Stimulated activated CD4-positive, alpha-beta T cell treated with anti-CD3 and anti-CD28 coated beads, Interleukin-1b, Interleukin-23, amount 100 ng/mL, for 1 hour (primary cell): Measurements from ENCODE around the gene ACBD6.
"Not testable (repeated sequence)": the region's sequence is repeated elsewhere in the genome, so short reads cannot be mapped to it uniquely, and the experiment has no call there.

ENCODE experiments used
- DNase-seq, 2 donors: peaks; one replicate each; pipeline ENCODE4 v3.0.0-alpha.2; 2020; ENCODE audit warnings: low read depth in 2 of 2

ACBD6 gene

DNA sequence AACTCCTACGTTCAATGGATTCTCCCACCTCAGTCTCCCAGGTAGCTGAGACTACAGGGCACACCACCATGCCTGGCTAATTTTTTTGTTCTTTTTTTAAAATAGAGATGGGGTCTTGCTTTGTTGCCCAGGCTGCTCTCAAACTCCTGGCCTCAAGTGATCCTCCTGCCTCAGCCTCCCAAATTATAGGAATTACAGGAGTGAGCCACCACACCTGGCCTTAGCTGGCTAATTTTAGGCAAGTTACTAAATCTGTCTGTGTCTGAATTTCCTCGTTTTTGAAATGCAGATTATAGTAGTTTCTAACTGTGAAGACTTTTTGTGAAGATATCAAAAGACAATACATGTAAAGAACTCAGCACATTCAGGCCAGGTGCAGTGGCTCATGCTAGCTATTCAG lies 13.7 kb downstream of the ACBD6 start:
- DNase-seq, result no peak

DNA sequence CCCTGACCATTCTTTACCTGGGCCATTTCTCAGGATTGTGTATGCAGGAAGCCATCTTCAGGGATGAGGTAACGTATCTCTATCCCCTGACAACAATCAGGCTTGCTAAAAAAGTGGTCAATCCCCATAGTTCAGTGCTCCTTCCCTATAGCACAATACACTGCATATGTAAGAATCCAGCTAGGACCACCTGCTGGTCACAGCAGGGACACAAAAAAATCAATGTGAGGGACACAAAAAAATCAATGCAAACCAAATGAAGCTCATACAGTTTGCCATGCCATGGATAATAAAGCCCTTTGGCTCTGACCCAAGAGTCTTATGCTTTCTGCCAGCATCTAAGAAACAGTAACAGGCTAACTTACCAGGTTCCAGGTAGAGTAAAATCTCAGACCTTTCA lies 16.3 kb downstream of the ACBD6 start:
- DNase-seq, result no peak

DNA sequence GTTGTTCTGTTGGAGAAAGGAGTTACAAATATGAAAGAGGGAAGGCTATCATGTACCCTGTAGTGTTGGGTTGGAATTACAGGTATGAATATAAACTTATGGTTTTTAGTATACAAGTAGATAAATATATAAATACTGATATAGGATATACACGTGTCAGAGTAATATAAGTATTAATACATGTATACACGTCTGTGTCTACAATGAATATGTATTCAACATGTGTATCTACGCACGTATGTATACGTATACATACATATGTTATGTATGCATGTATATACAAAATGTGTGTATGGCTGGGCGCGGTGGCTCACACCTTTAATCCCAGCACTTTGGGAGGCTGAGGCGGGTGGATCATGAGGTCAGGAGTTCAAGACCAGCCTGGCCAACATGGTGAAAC lies 17.9 kb downstream of the ACBD6 start:
- no peak for DNase-seq

DNA sequence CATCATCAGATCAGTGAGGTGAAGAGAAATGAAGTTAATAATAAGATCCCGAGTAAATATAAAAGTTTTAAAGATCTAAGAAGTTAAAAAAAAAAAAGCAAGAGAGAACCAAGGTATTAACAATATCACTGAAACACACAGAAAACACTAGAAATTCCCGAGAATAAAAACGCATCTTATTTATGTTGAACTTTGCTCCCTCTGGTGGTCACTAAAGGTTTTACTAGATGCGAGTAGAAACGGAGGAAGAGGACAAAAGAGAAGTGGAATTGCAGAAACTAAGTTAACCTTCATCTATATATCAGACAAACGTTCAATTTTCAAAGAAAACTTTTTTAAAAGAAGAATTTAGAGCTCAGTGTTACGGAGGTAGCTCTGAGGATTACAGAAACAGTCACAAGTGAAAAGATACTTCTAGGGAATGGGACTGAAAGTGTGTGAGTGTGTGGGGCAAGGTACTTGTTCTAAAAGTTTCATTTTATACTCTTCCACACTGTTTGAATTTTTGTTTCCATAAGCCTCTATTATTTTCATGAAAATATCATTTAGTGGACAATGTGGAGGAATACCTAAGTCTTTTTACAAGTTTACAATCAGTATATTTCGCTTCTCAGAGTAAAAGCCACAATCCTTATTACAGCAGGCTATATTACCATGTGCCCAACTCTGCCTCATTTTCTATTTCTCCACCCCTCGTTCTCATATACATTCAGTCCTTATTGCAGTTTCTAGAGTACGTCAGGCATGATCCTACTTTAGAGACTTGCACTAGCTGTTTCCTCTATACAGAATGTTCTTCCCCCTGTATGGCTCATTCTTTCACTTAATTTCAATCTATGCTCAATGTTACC lies 19.7 kb downstream of the ACBD6 start:
- DNase-seq, result no peak

DNA sequence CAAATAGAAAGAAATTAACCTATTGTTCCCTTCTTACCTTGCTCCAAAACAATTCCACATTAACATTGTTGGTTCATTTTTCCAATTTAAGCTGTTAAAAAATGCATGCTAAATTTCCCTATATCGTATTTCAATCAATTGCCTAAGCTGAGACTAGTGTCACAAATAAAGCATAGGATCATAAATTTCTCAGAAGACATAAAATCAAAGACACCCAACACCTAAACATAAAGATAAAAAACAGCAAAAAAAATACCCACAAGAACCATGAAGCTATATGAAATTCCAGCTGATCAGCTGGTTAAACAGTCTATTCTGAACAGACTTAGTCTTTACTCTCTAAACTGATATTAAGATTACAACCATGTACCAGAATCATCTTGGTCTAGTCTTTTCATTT lies 32.3 kb downstream of the ACBD6 start:
- DNase-seq, result no peak

DNA sequence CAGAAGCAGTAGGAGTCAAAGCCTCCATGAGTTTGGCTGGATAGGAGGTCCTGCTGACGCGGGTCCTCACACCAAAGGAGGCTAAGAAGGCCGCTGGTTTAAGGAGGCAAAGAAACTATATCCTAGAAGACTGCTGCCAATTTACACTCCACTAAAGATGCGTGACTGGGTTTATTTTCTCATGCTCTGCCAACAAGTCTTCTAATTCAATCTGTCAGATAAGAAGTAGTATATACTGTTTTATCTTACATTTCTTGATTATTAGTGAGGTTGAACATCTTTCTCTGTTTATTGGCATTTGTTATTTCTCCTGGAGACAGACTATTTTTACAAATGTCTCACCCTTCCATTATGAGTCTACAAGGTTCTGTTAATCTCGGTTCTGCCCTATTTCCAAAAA lies 34.1 kb downstream of the ACBD6 start:
- no peak for DNase-seq

DNA sequence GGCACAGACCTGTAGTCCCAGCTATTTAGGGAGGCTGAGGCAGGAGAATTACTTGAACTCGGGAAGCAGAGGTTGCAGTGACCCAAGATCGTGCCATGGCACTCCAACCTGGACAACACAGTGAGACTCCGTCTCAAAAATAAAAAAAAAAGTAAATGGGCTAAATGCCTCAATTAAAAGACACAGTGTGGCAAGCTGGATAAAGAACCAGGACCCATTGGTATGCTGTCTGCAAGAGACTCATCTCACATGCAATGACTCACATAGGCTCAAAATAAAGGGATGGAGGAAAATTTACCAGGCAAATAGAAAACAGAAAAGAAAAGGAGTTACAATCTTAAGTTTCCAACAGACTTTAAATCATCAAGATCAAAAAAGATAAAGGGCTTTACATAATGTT lies 40.3 kb downstream of the ACBD6 start:
- DNase-seq, result no peak

DNA sequence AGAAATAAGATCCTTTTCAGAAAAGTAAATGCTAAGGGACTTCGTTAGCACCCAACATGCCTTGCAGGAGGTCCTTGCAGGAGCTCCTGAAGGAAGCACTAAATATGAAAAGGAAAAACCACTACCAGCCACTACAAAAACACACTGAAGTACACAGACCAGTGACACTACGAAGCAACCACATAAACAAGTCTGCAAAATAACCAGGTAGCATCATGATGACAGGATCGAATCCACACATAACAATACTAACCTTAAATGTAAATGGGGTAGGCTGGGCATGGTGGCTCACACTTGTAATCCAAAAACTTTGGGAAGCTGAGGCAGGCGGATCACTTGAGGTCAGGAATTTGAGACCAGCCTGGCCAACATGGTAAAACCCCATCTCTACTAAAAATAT lies 40.7 kb downstream of the ACBD6 start:
- DNase-seq, result not testable (repeated sequence)

DNA sequence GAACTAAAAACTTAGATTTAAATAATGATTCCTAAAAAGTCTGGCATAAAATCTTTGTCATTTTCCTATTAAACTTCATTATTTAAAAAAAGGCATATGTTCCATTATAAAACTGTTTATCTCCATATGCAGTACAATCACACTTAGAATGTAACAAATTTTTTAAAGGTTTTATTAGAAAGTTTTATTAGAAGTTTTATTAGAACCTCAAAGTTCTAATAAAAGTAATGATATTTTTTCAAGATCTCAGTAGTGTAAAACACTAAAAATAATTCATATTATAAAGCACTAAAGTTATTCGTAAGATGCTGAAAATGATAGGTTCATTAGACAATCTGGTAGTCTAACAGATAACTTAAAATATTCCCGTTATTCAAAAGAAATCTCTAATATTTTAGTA lies 43.6 kb downstream of the ACBD6 start:
- DNase-seq, result no peak

DNA sequence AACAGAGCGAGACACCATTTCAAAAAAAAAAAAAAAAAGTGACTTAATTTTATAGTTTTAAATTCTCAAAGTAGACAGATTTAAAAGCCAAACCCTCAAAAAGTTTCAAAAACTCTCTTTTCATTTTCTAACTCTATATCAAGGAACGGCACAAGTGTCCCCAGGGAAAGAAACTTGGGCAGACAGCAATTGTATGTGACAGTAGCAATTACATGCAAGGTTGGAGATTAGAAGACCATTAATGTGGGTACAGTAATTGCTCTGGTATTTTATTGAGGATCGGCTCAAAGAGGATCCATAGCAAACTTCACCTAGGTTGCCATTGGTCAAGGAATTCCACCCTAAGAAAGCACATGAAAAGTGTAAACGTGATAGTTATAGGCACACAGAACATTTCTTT lies 46.2 kb downstream of the ACBD6 start:
- no peak for DNase-seq

DNA sequence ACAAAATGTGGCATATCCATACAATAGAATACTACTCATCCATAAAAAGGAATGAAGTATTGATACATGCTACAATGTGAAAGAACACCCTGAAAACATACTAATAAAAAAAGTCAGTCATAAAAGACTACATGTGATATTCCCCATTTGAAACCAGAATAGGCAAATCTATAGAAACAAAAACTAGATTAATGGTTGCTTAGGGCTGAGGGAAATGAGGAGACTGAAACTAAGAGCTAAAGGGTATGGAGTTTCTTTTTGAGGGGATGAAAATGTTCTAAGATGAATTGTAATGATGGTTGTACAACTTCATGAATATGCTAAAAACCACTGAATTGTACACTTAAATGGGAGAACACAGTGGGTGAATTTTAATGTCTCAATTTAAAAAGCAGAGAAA lies 50.9 kb downstream of the ACBD6 start:
- DNase-seq, result no peak

DNA sequence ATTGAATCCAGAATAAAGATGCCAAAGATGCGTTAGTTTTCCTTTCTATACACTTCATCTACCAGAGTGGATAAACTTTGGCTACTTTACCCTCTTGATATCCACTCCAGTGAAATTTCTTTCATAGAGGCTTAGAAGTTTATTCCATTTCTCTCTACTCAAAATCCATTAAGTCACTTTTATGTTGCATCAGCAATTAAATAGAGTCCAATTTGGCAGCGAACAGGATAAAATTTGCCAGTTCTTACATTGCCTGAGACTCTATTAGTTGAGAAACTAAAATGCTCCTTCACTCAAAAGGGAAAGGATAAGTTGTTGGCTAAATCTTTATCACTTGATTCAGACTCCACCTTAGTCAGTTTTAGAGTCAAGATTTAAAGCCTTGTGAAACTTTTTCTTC lies 57.9 kb downstream of the ACBD6 start:
- DNase-seq, result no peak

DNA sequence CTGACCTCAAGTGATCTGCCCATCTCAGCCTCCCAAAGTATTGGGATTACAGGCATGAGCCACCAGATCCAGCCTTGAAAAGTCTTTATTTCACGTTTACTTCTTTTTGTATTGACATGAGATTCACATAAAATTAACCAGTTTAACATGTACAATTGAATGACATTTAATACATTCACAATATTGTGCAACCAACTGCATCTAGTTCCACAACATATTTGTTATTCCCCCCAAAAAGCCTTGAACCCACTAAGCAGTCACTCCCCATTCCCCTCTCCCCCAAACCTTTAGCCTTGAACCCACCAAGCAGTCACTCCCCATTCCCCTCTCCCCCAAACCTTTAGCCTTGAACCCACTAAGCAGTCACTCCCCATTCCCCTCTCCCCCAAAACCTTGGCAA lies 62.0 kb downstream of the ACBD6 start:
- no peak for DNase-seq

DNA sequence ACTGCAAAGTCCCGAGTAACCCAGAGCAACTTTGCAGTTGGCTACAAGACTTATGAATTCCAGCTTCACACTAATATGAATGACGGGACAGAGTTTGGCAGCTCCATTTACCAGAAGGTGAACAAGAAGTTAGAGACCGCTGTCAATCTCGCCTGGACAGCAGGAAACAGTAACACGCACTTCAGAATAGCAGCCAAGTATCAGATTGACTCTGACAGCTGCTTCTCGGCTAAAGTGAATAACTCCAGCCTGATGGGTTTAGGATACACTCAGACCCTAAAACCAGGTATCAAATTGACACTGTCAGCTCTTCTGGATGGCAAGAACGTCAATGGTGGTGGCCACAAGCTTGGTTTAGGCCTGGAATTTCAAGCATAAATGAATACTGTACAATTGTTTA lies 66.8 kb downstream of the ACBD6 start:
- no peak for DNase-seq

DNA sequence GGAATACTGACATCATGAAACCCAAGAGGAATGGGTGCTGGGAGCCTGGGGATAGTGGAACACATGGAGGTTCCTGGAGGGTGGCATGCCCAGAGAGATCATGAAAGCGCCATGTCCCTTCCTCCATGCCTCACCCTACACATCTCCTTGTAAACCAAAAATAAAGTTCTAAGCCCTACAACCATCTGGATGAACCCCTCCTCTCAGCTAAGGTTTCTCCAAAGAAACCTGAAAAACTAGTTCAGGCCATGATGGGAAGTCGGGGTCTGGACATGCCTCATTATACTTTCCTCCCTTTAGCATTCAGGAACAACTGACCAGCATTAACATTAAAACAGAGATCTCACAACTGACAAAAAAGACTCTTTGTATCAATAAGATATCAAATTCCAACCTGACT lies 68.5 kb downstream of the ACBD6 start:
- DNase-seq, result no peak

DNA sequence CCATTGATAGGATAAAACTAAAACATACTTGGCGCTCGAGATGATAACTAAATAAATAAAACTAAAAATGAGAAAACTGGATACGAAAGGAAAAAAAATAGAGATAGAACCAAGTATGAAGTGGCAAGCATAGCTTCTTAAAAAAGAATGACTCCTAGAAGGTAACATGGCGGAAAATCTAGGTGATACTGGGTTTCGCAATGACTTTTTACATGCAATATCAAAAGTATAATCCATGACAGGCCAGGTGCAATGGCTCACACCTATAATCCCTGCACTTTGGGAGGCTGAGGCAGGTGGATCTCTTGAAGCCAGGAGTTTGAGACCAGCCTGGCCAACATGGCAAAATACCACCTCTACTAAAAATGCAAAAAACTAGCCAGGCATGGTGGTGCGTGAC lies 70.7 kb downstream of the ACBD6 start:
- no peak for DNase-seq

DNA sequence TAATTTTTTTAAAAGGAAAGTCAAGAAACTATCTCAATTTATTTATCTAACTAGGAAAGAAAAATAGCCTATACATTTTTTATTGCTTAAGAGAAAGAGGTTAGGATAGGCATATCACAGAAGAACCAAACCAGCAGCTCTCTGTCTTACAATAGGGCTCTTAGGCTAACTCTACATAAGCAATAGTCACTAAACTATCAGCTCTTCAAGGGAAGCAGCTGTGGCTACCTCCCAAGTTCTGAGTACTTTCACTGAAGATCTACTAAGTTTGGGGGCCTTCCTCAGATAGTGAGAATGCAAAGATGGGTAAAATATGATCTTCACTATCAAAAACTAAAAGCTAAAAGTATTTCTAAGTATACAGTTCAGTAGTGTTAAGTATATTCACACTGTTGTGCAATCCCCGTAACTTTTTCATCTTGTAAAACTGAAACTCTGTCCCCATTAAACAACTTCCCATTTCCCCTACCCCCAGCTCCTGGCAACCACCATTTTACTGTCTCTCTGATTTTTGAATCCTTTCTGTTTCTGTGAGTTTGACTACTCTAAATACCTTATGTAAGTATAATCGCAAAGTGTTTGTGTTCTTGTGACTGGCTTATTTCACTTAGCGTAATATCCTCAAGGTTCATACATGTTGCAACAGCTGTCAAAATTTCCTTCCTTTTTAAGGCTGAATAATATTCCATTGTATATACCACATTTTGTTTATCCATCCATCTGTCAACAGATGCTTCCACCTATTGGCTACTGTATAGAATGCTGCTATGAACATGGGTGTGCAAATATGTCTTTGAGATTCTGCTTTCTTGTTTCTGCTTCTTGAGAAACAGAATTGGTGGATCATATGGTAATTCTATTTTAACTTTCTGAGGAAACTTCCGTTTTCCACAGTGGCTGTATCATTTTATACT lies 73.3 kb downstream of the ACBD6 start:
- no peak for DNase-seq

DNA sequence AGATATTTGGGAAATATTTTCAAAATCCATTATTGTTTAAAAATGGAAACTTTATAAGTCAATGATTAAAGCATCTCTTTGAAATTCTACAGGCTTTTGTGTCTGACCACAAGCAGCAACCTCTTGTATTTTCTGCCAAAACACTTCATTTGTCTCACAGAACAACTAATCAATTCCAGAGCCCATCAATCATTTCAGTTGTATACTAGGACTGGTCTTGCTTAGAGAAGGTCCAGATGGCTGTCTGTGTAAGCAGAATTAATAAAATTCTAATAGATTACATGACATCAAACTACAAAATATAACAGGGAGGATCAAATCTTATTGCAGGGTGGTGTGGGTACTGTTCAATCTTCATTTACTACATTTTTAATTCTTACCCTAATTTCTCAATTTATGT lies 76.4 kb downstream of the ACBD6 start:
- no peak for DNase-seq

DNA sequence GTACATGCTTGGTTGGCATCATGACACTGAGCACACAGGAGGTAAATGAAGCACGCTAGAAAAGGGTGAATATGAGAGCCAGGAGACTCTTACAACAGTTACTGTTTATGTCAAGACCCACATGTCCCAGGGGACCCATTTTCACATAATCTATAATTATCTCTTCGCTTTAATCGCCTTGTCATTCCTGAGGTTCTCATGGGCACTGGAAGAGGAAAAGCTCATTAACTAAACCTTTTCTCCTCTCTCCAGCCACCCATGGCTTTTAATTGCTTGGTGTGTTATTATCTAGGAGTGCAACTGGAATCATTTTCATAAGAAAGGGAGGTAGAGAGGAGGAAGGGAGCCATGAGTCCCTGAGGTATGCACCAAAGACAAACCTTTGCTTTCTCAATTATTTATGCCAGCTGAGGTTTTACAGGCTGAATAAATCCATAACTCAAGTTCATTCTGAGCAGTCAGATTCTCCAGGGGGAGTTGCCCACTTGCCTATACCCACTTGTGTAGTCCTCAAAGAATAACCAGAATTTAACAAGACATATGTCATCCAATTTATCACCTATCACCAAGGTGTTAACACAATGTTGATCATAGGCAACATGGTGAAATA lies 77.4 kb downstream of the ACBD6 start:
- DNase-seq, result no peak

DNA sequence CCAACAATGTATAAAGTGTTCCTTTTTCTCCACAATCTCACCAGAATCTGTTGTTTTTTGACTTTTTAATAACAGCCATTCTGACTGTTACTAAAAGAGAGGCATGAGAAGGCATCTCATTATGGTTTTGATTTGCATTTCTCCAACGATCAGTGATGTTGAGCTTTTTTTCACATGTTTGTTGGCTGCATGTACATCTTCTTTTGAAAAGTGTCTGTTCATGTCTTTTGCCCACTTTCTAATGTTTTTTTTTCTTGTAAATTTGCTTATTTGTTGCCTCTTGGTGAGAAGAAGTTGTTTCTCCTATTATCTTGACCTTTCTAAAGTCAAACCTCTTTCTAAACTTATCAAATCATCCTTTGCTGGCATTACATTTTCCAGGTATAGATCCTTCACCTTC lies 80.8 kb downstream of the ACBD6 start:
- no peak for DNase-seq

DNA sequence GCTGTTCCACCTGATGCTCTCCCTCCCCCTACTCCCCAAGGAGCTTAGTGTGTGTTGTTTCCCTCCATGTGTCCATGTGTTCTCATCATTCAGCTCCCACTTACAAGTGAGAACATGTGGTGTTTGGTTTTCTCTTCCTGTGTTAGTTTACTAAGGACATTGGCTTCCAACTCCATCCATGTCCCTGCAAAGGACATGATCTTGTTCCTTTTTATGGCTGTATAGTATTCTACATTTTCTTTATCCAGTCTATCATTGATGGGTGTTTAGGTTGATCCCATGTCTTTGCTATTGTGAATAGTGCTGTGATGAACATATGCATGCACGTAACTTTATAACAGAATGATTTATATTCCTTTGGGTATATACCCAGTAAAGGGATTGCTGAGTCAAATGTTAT lies 81.2 kb downstream of the ACBD6 start:
- DNase-seq, result not testable (repeated sequence)

DNA sequence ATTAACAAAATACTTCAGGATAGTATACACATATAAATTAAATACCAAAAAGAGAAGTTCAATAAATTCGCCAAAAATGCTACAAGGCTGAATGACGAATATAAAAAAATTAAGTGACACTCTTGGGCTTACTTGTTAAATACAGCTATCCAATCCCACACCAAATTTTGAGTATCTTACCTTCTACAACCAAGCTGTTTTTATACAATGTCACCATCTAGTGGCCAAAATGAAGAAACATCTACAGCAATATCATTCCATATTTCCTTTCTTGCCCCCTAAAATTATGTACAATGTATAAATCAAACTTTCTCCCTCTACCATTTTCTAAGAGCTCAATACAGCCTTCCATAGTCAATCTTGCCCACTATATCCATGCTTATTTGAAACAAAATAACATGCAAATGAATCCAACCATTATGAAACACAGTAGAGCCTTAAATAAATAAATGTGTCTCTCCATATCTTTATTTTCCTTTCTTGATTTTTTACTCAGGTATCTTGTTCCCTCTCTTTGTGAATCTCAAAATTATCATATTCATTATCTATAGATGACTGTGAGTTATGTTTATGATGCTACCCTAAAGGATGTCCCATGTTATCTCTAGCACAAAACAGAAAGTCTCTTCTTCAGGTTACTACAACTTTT lies 86.3 kb downstream of the ACBD6 start:
- no peak for DNase-seq
